Mesothelial cell of epicardium (in vitro differentiated cells): ENCODE measurements around the gene CPED1. TPM values are rescaled to one million over a fixed set of nuclear protein-coding genes. Genes with fewer than 3 reads are reported as not detected.

Experiments
- DNase-seq, 2 experiments: peaks; one replicate each; pipeline ENCODE4 v3.0.0; 2021; ENCODE audit warnings: low spot score in 2 of 2; ENCODE audit not compliant: unreplicated experiment in 2 of 2
- H3K27ac Mint-ChIP-seq: 2 replicates; pipeline ENCODE4 v1.8.0; 2021; ENCODE audit warnings: mixed read lengths
- H3K27me3 Mint-ChIP-seq: 2 replicates; pipeline ENCODE4 v1.8.0; 2021; ENCODE audit warnings: low read depth, mixed read lengths
- H3K36me3 Mint-ChIP-seq: 2 replicates; pipeline ENCODE4 v1.8.0; 2021; ENCODE audit warnings: mixed read lengths
- H3K4me1 Mint-ChIP-seq: 2 replicates; pipeline ENCODE4 v1.8.0; 2021; ENCODE audit warnings: mixed read lengths
- H3K4me3 Mint-ChIP-seq: 2 replicates; pipeline ENCODE4 v1.8.0; 2021; ENCODE audit warnings: mild to moderate bottlenecking, moderate library complexity, mixed read lengths
- H3K9me3 Mint-ChIP-seq: 2 replicates; pipeline ENCODE4 v1.8.0; 2021; ENCODE audit warnings: mixed read lengths
- total RNA-seq: library from RNA; stranded (reverse); gene quantifications from 3 replicates; pipeline ENCODE4 v1.2.1, GENCODE V29; 2021
- TF ChIP-seq, protein P1 (sequence below): fragments of 200-600 bp; sonication (generic); IDR thresholded peaks from one replicate; pipeline ENCODE4 v1.5.0; 2021; ENCODE audit warnings: antibody characterized with exemption; ENCODE audit not compliant: unreplicated experiment

CPED1 gene
- total RNA-seq, 1 donor from 2014 or later = 25.6 TPM

DNA sequence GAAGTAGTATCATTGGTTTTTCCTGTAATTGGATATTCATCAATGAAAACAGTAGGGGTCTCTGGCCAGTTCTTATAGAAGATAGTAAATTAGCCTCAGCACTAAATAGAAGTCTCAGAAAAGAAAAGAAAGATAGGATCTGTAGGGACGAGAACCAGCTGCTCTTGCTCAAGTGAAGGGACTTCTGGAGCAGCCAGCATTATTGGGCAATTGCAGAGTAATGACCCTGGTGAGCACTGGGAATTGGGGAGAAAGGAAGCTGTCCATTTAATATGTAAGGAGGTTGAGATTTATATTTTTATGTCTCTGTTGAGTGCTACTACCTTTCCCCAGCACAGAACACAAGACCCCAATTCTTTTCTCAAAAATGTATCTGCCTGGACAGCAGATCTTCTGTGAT lies 279.1 kb downstream of the CPED1 start:
- TF ChIP-seq, protein P1, sequence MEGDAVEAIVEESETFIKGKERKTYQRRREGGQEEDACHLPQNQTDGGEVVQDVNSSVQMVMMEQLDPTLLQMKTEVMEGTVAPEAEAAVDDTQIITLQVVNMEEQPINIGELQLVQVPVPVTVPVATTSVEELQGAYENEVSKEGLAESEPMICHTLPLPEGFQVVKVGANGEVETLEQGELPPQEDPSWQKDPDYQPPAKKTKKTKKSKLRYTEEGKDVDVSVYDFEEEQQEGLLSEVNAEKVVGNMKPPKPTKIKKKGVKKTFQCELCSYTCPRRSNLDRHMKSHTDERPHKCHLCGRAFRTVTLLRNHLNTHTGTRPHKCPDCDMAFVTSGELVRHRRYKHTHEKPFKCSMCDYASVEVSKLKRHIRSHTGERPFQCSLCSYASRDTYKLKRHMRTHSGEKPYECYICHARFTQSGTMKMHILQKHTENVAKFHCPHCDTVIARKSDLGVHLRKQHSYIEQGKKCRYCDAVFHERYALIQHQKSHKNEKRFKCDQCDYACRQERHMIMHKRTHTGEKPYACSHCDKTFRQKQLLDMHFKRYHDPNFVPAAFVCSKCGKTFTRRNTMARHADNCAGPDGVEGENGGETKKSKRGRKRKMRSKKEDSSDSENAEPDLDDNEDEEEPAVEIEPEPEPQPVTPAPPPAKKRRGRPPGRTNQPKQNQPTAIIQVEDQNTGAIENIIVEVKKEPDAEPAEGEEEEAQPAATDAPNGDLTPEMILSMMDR = no peak
- H3K4me1 Mint-ChIP-seq = no peaks in the 10 kb centered on the region
- H3K36me3 Mint-ChIP-seq = peaks cover 18% of the 10 kb centered on the region
- H3K27ac Mint-ChIP-seq = no peak overlapping the region
- H3K4me3 Mint-ChIP-seq = no peak overlapping the region
- H3K27me3 Mint-ChIP-seq = peaks cover 4% of the 10 kb centered on the region
- H3K9me3 Mint-ChIP-seq = peaks cover 4% of the 10 kb centered on the region
- DNase-seq = no peak

DNA sequence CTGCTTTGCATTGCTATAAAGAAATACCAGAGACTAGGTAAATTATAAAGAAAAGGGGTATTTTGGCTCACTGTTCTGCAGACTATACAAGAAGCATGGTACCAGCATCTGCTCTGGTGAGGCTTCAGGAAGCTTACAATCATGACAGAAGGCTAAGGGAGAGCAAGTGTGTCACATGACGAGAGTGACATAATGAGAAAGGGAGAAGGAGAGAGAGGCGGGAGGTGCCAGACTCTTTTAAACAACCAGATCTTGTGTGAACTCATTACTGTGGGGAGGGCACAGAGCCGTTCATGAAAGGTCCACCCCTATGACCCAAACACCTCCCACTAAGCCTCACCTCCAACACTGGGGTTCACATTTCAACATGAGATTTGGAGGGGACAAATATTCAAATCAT lies 281.3 kb downstream of the CPED1 start:
- peaks cover 6% of the 10 kb centered on the region for H3K27me3 Mint-ChIP-seq
- no peak for DNase-seq
- H3K4me1 Mint-ChIP-seq = peaks cover 4% of the 10 kb centered on the region
- H3K27ac Mint-ChIP-seq = no peak overlapping the region
- TF ChIP-seq, protein P1 = no peak
- H3K4me3 Mint-ChIP-seq = no peak overlapping the region
- peaks cover 18% of the 10 kb centered on the region for H3K36me3 Mint-ChIP-seq
- peaks cover 4% of the 10 kb centered on the region for H3K9me3 Mint-ChIP-seq

DNA sequence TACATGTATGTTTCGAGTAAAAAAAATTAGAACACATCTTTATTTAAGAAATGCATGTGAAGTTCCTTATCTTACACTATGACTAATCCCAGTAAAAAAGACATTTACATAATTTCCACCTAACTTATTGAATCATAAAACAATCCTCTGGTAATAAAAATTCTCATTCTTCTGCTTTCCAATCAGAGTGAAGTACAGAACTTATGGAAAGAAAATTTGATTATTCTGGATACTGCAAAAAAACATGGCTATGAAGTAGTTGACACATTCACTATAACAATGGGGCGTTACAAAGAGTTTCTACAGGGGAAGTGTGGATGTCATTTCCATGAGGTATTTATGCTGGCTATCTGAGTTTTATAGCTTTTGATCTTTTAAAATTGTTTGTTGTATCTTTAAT lies 282.6 kb downstream of the CPED1 start:
- H3K9me3 Mint-ChIP-seq = peaks cover 4% of the 10 kb centered on the region
- no peak for DNase-seq
- TF ChIP-seq, protein P1 = no peak
- H3K4me3 Mint-ChIP-seq = no peak overlapping the region
- peaks cover 4% of the 10 kb centered on the region for H3K27me3 Mint-ChIP-seq
- H3K36me3 Mint-ChIP-seq = peaks cover 16% of the 10 kb centered on the region
- peaks cover 4% of the 10 kb centered on the region for H3K4me1 Mint-ChIP-seq
- no peak overlapping the region for H3K27ac Mint-ChIP-seq

DNA sequence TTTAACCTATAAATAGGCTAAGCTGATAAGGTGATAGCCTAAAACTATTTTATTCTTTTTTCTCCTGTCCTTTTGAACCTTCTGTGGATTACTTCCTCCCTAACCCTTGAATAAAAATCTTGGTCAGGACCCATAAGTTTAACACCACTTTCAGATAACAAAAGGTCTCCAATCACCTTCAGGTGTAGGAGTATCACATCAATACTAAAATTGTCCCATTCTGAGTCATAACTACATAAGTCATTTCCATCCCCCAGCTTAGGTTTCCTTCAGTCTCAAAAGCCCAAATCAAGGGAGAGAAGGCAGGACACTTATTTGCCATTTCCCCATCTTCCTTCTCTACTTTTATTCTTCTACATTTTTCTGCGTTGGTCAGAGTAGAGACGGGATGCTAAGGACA lies 283.4 kb downstream of the CPED1 start:
- Mint-ChIP-seq H3K27ac (no peak overlapping the region), H3K4me1 (peaks cover 4% of the 10 kb centered on the region), H3K27me3 (peaks cover 4% of the 10 kb centered on the region), H3K4me3 (no peak overlapping the region), H3K9me3 (peaks cover 4% of the 10 kb centered on the region), H3K36me3 (peaks cover 16% of the 10 kb centered on the region)
- DNase-seq = no peak
- TF ChIP-seq, protein P1 = no peak

DNA sequence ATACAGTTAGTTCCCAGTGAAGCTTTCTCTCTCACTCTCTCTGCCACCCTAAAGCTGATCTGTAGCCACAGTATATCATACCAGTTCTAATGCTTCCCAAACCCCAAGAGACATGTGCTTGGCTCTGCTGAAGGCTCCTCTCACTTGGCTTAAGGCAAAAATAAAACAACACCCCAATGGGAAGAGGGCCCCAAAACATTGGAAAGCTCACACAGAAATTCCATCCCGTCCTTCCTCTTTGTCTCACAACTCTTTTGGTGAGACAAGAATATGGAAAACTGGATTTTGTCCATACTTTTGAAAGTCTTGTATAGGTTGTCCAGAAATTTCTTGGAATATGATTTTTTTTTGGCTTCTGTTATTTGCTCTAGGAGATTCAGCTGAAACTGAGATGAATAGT lies 284.2 kb downstream of the CPED1 start:
- peaks cover 4% of the 10 kb centered on the region for H3K9me3 Mint-ChIP-seq
- H3K27ac Mint-ChIP-seq = no peak overlapping the region
- no peak for DNase-seq
- peaks cover 4% of the 10 kb centered on the region for H3K27me3 Mint-ChIP-seq
- TF ChIP-seq, protein P1 = no peak
- no peak overlapping the region for H3K4me3 Mint-ChIP-seq
- peaks cover 4% of the 10 kb centered on the region for H3K4me1 Mint-ChIP-seq
- H3K36me3 Mint-ChIP-seq = peaks cover 13% of the 10 kb centered on the region
